Measurements from ENCODE around the gene EML1.

EML1 gene

DNA sequence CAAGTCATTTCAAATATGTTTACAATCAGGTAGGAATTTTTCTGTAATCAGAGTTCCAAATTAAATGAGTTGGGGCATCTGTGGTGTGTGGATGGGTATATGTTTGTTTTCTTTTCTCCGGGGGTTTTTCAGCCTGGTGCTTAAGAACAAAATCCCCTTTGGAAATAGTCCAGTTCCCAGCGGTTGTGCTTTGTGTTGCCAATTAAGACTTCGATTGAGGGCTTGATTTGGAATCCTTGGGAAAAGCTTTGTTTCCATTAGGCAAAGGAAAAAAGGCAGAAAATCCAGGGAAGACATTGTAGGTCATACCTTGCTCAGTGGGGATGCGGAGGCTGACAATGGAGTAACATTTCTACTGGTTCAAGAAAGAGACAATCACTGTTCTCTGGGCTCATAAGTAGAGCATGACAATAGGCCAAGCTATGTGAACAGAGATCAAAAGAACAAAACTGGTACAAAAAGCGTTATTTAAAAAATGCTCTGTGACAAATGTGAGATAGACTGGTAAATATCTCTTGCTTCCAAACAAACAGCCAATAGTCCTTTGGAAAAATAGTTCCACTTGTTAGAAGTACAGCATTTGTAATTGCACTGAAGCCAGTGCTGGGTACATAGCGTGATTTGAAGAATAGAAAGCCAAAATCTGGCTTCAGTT lies 79.7 kb downstream of the EML1 start:
- Mint-ChIP-seq H3K27ac (no peak overlapping the region), H3K9me3 (ENCODE audit: low read depth) (no peaks in the 10 kb centered on the region), H3K36me3 (no peaks in the 10 kb centered on the region), H3K27me3 (peaks cover 27% of the 10 kb centered on the region), H3K4me3 (no peak overlapping the region), H3K4me1 (ENCODE audit: low read depth) (no peaks in the 10 kb centered on the region)

DNA sequence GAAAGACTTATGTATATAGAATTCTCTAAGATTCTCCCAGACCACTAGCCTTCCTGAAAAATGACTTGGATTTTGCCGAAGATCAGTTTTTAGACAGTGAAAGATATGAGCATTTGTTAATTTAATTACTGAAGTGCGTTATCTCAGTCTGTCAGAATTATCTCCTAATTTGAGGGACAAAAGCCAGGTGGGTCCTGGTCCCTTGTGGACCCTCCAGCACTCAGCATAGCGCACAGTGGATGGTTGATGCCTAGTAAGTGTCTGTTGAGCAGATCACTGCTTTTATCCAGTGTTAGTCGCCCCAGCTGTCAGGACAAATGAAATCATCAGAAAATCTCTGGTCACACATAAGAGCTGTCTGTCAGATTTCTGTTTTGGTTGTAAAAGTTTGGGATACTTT lies 80.4 kb downstream of the EML1 start:
- no peaks in the 10 kb centered on the region for H3K36me3 Mint-ChIP-seq
- no peak overlapping the region for H3K27ac Mint-ChIP-seq
- no peak overlapping the region for H3K4me3 Mint-ChIP-seq
- H3K27me3 Mint-ChIP-seq: peaks cover 21% of the 10 kb centered on the region
- H3K9me3 Mint-ChIP-seq (ENCODE audit: low read depth): no peaks in the 10 kb centered on the region
- H3K4me1 Mint-ChIP-seq (ENCODE audit: low read depth): no peaks in the 10 kb centered on the region

DNA sequence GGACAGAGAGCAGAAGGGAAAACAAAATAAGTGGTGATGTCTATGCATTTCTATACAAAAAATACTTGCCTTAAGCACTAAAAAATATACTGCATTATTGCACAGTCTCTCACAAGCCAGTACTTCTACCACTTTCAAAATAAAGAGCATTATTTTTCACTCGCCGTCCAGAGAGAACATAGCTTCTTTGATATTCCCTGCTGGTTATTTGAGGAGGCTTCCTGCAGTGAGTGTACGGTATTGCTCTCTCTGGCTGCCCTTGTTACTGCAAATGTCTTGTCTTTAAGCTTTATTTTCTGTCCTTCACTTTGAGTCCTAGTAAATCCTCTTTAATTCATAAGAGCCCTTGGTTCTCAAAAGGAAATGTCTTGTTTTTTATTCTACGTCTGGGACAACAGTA lies 81.1 kb downstream of the EML1 start:
- no peak overlapping the region for H3K4me3 Mint-ChIP-seq
- no peak overlapping the region for H3K27ac Mint-ChIP-seq
- no peaks in the 10 kb centered on the region for H3K9me3 Mint-ChIP-seq (ENCODE audit: low read depth)
- peaks cover 16% of the 10 kb centered on the region for H3K27me3 Mint-ChIP-seq
- H3K4me1 Mint-ChIP-seq (ENCODE audit: low read depth): no peaks in the 10 kb centered on the region
- H3K36me3 Mint-ChIP-seq: no peaks in the 10 kb centered on the region

DNA sequence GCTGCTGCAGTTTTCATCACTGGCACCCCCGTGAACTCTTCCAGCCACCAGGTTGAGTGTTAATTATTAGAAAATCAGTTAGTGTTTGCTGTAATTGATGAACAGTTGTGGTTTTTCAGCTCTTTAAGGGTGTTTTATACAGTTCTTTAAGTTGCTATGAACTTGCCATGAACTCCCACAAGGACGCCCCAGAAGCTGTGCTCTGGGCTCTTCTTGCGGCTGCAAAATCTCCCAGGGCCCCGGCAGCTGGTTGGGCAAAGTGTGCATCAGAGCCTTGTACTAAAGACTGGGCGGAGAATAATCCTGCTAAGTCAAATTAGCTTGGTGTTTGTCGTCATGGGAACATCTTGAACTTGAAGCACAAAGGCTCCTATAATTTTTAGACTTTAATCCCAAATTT lies 82.2 kb downstream of the EML1 start:
- H3K27ac Mint-ChIP-seq: no peak overlapping the region
- no peak overlapping the region for H3K4me3 Mint-ChIP-seq
- no peaks in the 10 kb centered on the region for H3K36me3 Mint-ChIP-seq
- no peaks in the 10 kb centered on the region for H3K4me1 Mint-ChIP-seq (ENCODE audit: low read depth)
- H3K9me3 Mint-ChIP-seq (ENCODE audit: low read depth): no peaks in the 10 kb centered on the region
- peaks cover 12% of the 10 kb centered on the region for H3K27me3 Mint-ChIP-seq

DNA sequence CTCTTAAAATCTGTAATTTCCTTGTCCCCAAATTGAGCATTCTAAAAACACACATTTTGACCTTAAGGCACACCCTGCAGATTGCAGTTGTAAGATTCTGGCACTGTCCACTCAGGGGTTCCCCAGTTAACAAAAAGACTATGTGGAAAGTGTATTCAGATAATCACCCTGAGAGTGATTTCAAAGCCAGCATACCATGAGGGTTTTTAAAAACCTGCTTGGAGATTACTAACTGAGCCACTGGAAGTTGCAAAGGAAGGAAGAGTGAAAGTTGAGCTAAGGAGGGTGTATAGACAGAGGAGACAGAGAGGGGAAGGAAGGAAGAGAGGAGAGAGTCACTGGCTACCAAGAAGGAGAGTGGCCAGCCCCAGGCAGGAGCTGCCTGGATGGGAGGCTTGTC lies 82.6 kb downstream of the EML1 start:
- Mint-ChIP-seq H3K4me1 (ENCODE audit: low read depth) (no peaks in the 10 kb centered on the region), H3K36me3 (no peaks in the 10 kb centered on the region), H3K9me3 (ENCODE audit: low read depth) (no peaks in the 10 kb centered on the region), H3K27ac (no peak overlapping the region), H3K27me3 (peaks cover 12% of the 10 kb centered on the region), H3K4me3 (no peak overlapping the region)

DNA sequence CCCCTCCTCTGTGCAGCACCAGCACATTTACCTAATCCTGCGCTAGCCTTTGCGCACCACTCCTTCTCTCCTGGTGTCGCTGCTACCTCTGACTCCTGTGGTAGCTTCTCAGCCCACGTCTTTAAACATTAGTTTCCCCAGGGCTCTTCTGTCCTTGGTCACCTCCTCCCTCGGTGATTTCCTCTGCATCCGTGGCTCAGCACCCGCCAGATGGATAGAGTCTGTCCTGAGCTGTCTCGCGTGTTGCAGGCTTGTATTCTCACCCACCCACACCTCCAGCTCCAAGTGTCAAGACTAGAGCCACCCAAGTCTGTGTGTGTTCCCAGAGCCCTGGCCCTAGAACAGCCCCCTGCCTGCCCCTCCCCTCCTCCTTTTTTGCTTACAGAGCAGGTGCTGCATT lies 83.2 kb downstream of the EML1 start:
- peaks cover 12% of the 10 kb centered on the region for H3K27me3 Mint-ChIP-seq
- H3K27ac Mint-ChIP-seq: no peak overlapping the region
- H3K36me3 Mint-ChIP-seq: no peaks in the 10 kb centered on the region
- no peaks in the 10 kb centered on the region for H3K9me3 Mint-ChIP-seq (ENCODE audit: low read depth)
- H3K4me1 Mint-ChIP-seq (ENCODE audit: low read depth): no peaks in the 10 kb centered on the region
- H3K4me3 Mint-ChIP-seq: no peak overlapping the region

DNA sequence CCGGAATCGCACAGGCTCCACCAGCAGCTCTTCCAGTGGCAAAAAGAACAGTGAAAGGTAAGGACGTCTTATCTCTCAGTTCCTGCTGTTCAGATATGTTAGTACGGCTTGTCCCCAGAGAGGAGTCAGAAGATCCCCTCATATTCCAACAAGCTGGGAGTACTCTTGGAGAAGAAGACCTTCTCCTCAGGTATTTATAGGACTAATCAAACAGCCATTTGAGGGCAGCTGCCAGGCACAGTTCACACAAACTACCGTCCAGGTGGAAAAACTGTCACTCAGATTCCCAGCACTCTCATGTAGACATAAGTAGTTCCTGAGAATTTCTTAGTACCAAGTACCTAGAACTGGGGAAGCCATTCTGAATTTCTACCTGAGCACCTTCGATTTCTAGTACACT lies 85.3 kb downstream of the EML1 start:
- Mint-ChIP-seq H3K4me1 (ENCODE audit: low read depth) (no peaks in the 10 kb centered on the region), H3K27me3 (peaks cover 9% of the 10 kb centered on the region), H3K9me3 (ENCODE audit: low read depth) (no peaks in the 10 kb centered on the region), H3K36me3 (no peaks in the 10 kb centered on the region), H3K4me3 (no peak overlapping the region), H3K27ac (no peak overlapping the region)

DNA sequence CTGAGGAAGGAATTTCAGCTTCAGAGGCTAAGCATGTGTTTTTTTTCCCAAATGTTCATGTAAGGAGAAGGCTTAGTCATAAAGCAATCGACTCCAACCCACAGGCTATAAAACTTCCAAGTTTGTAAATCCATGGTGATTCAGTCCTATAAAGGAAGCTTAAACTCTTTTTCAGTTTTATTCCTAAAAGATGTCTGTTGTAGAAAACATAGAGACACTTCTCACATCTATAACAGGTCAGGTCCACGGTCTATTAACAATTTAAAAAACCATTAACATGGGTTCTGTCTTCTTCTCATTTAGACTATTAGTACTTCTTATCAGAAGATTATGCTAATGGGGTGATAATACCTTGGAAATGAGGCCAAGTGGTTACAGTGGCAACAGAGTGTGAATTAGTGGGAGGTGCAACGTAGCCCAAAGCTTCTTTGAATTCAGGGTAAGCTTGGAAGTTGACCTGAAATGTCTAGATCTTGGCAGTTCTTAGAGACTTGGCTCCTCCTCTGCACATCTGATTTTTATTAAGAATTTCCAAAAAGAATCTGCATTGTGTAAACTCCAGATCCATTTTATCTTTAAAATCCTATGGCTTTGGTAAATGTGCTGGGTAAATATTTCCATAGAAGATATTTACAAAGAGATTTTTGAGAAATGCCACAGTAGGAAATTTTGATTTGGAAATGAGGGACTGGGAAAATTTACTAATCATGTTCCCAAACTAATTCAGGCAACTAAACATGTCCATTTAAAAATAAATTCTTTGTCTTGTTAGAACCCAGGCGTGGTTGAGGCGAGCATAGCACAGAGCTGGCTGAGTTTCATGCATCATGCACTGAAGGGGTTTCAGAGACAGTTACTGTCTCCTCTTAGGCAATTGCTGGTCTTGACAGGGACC lies 86.4 kb downstream of the EML1 start:
- peaks cover 7% of the 10 kb centered on the region for H3K27me3 Mint-ChIP-seq
- H3K9me3 Mint-ChIP-seq (ENCODE audit: low read depth): no peaks in the 10 kb centered on the region
- no peak overlapping the region for H3K4me3 Mint-ChIP-seq
- no peaks in the 10 kb centered on the region for H3K36me3 Mint-ChIP-seq
- no peaks in the 10 kb centered on the region for H3K4me1 Mint-ChIP-seq (ENCODE audit: low read depth)
- no peak overlapping the region for H3K27ac Mint-ChIP-seq

DNA sequence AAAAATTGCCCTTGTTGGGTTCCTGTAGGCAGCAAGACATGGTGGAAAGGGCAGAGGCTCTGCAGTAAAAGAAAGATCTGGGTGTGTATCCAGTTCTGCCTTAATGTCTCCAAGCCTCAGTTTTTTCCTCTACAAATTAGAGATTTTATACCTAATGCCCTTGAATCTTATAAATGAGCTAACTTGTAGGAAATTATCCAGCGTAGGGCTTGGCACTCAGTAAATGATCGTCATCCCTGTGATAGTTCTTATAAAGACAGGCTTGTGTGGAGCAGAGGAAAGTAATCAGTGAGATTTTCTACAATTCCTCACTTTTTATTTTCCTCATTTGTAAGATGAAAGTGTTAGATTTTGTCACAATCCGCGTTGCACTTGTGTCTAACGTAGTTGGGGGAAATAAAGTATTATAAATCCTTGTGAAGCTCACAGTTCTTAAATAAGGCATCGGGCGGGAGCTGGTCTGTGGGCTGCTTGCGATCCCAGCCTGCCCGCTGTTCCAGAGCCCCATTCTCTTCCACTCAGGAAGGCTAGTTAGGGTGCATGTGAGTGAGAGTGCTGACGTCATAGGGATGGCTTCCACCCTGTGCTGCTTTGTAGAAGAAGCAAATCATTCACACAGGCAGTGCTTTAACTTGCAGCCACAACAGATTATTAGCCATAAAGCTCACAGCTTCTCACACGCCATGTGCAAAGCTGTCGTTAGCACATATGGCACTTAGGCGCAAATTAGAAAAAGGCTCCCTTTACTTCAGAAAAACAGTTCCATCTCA lies 87.6 kb downstream of the EML1 start:
- no peaks in the 10 kb centered on the region for H3K9me3 Mint-ChIP-seq (ENCODE audit: low read depth)
- H3K4me1 Mint-ChIP-seq (ENCODE audit: low read depth): no peaks in the 10 kb centered on the region
- H3K27ac Mint-ChIP-seq: no peak overlapping the region
- H3K4me3 Mint-ChIP-seq: no peak overlapping the region
- no peaks in the 10 kb centered on the region for H3K36me3 Mint-ChIP-seq
- H3K27me3 Mint-ChIP-seq: peaks cover 9% of the 10 kb centered on the region

DNA sequence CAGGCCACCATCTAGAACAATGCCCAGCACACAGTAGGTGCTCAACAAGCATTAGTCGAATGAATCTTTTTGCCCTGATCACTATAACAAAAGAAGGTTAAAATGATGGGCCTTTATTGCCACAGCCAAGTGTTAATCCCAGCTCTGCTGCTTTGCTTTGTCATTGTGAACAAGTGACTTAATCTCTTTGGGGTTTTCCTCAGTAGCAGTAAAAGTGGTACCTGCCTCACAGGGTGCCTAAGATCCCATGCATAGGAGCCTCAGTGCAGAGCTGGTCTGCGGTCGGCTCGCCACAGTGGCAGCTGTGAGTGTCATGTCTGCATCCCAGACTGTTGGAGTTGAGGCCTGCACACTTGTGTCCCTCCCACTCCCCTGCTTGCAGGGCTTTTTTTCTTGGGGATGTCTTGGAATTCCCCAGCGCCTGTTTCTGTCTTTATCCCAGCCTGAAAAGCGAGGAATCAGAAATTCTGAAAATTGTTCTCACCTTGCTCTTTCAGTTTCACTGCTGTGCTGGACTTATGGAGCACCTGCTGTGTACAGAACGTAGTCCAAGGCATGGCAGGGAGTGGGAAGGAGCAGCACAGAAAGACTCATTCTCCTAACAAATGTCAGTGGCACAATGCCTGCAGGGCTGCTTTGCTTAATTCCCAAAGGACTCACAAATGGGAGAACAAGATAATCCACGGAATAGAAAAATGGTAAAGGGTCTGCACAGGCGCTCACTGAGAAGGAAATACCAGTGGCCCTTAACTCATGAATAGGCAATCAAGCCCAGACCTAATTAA lies 90.8 kb downstream of the EML1 start:
- no peak overlapping the region for H3K4me3 Mint-ChIP-seq

DNA sequence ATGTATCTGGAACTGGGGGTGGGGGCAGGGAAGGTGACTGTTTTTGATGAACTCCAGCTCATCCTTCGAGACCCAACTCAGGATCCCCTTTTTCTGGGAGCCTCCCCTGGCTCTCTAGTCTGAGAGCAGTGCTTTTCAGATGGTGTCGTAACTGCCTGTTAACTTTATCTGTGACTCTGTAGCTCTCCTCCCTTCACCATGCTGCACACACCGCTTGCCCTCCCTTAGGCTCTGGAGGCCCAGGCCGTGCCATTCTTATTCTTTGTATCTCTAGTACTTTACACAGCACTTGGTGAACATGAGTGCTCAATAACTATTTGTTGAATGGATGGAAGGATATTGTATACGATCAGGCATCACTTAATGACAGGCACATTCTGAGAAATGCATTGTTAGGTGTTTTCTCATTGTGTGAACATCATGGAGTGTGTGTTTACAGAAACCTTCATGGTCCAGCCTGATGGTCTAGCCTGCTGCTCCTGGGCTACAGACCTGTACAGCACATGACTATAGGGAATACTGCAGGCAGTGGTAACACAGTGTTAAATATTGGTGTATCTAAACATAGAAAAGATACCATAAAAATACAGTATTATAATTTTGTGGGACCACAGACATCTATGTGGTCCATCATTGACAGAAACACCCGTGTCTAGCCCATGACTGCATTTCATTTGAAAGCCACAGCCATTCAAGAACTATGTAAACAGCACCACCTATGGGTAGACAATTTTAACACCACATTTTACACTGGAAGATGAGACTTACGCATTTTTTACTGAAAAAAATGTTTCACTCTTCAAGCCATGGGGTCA lies 91.8 kb downstream of the EML1 start:
- Mint-ChIP-seq H3K4me3 (no peak overlapping the region), H3K4me1 (ENCODE audit: low read depth) (no peaks in the 10 kb centered on the region), H3K9me3 (ENCODE audit: low read depth) (no peaks in the 10 kb centered on the region)

More for the DNA sequence above, 90.8 kb downstream of the EML1 start:
- H3K9me3 Mint-ChIP-seq (ENCODE audit: low read depth): no peaks in the 10 kb centered on the region
- H3K27me3 Mint-ChIP-seq: peaks cover 5% of the 10 kb centered on the region
- H3K36me3 Mint-ChIP-seq: no peaks in the 10 kb centered on the region
- no peak overlapping the region for H3K27ac Mint-ChIP-seq
- H3K4me1 Mint-ChIP-seq (ENCODE audit: low read depth): no peaks in the 10 kb centered on the region

DNA sequence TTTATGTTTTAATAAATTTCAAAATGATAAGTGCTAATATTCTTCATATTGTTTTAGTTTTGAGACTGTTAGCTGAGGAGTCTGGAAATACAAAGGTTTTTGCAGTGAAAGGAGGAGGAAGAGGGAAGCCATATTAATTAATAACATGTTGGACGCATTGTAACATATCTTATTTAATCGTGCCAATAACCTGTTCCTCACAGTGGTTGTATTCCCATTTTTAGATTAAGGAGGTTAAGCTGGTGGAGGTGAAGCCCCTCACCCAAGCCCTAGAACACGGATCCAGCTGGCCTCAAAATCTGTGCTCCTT lies 92.4 kb downstream of the EML1 start:
- Mint-ChIP-seq H3K36me3 (no peaks in the 10 kb centered on the region), H3K4me3 (no peak overlapping the region), H3K27me3 (peaks cover 5% of the 10 kb centered on the region), H3K27ac (no peak overlapping the region), H3K9me3 (ENCODE audit: low read depth) (no peaks in the 10 kb centered on the region), H3K4me1 (ENCODE audit: low read depth) (no peaks in the 10 kb centered on the region)

More for the DNA sequence above, 91.8 kb downstream of the EML1 start:
- peaks cover 5% of the 10 kb centered on the region for H3K27me3 Mint-ChIP-seq
- H3K36me3 Mint-ChIP-seq: no peaks in the 10 kb centered on the region
- H3K27ac Mint-ChIP-seq: no peak overlapping the region

DNA sequence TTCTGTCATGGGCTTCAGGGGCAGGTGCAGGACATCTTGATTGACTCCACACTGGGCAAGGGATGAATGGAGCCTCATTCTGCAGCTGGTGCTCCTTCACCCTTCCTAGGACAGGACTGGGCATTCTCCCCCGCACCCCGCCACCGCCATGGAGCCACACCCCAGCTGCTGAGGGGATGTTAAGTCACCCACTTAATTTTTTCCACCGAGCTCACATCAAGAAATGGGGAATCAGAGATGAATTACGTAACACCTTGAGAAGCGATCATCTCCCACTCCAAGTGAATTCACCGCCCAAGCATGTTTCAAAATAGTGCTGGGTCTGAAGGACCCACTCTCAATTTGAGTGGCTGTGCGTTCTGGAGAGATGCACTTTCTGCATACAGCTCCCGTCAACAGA lies 94.2 kb downstream of the EML1 start:
- Mint-ChIP-seq H3K27me3 (peaks cover 5% of the 10 kb centered on the region), H3K4me3 (no peak overlapping the region), H3K36me3 (no peaks in the 10 kb centered on the region), H3K27ac (no peak overlapping the region), H3K9me3 (ENCODE audit: low read depth) (no peaks in the 10 kb centered on the region), H3K4me1 (ENCODE audit: low read depth) (no peaks in the 10 kb centered on the region)

DNA sequence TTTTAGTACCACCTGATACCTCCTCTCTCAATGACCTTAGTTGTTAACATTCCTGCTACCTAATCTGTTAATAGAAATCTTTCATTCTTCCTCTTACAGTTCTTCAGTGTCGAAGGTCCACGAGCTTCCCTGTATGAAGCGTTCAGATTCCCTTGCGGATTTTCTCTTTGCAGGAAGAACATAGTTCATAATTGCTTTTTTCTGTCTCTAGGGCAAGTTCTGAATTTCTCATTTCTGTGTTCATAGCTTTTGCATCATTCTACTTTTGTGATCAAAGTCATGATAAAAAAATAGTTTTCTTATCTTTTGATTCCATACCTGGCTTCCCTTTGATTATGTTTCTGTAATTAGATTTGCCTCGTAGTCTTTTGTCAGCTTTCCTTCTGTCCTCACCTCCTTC lies 94.9 kb downstream of the EML1 start:
- H3K27ac Mint-ChIP-seq: no peak overlapping the region
- H3K9me3 Mint-ChIP-seq (ENCODE audit: low read depth): no peaks in the 10 kb centered on the region

More for the DNA sequence above, 94.9 kb downstream of the EML1 start:
- peaks cover 5% of the 10 kb centered on the region for H3K27me3 Mint-ChIP-seq
- no peaks in the 10 kb centered on the region for H3K4me1 Mint-ChIP-seq (ENCODE audit: low read depth)
- no peak overlapping the region for H3K4me3 Mint-ChIP-seq
- H3K36me3 Mint-ChIP-seq: no peaks in the 10 kb centered on the region
